ENCODE data around the gene ATXN1. TPM values are rescaled to one million over a fixed set of nuclear protein-coding genes. Genes with fewer than 3 reads are reported as not detected.

Gene ATXN1
- total and polyA plus RNA-seq, 2 of the 13 experiments (the other 11 are each of a cell fraction or from before 2014, with no cell fraction given), result 20.7 to 39.5 TPM

DNA sequence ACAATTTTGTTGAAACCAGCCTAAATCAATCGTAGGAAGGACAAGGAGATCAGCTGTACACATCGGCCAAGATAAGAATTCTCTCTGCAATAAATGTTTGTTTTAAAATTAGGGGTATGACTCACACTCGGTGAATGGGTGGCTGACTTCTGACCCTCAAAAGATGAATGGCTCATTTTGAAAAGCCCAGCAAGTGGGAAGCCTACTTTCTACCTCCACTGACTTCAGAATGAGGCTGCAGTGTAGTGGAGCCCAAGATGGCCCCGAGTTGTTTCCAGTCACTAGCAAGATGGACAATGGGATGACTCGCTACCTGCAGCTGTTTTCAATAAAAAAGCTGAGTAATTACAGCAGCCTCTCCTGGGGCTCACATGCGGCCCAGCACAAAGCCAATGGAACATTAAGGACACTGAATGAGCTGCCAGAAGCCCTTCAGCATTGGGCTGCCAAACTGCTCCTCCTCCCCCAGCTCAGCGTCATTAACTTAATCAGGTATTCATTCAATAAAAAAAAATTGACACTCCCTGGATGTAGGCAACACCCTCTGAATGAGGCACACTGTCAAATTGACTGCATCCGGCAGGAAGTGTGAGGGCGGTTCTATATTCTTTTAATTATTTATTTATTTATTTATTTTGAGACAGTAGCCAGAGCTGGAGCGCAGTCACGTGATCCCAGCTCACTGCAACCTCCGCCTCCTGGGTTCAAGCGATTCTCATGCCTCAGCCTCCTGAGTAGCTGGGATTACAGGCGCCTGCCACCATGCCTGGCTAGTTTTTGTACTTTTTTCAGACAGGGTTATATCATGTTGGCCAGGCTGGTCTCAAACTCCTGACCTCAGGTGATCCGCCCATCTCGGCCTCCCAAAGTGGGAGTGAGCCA, 415.6 kb downstream of the ATXN1 start (continued):
- TF ChIP-seq, protein P1, sequence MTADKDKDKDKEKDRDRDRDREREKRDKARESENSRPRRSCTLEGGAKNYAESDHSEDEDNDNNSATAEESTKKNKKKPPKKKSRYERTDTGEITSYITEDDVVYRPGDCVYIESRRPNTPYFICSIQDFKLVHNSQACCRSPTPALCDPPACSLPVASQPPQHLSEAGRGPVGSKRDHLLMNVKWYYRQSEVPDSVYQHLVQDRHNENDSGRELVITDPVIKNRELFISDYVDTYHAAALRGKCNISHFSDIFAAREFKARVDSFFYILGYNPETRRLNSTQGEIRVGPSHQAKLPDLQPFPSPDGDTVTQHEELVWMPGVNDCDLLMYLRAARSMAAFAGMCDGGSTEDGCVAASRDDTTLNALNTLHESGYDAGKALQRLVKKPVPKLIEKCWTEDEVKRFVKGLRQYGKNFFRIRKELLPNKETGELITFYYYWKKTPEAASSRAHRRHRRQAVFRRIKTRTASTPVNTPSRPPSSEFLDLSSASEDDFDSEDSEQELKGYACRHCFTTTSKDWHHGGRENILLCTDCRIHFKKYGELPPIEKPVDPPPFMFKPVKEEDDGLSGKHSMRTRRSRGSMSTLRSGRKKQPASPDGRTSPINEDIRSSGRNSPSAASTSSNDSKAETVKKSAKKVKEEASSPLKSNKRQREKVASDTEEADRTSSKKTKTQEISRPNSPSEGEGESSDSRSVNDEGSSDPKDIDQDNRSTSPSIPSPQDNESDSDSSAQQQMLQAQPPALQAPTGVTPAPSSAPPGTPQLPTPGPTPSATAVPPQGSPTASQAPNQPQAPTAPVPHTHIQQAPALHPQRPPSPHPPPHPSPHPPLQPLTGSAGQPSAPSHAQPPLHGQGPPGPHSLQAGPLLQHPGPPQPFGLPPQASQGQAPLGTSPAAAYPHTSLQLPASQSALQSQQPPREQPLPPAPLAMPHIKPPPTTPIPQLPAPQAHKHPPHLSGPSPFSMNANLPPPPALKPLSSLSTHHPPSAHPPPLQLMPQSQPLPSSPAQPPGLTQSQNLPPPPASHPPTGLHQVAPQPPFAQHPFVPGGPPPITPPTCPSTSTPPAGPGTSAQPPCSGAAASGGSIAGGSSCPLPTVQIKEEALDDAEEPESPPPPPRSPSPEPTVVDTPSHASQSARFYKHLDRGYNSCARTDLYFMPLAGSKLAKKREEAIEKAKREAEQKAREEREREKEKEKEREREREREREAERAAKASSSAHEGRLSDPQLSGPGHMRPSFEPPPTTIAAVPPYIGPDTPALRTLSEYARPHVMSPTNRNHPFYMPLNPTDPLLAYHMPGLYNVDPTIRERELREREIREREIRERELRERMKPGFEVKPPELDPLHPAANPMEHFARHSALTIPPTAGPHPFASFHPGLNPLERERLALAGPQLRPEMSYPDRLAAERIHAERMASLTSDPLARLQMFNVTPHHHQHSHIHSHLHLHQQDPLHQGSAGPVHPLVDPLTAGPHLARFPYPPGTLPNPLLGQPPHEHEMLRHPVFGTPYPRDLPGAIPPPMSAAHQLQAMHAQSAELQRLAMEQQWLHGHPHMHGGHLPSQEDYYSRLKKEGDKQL (CRISPR knock-in tag; IDR thresholded peaks at IDR 0.05; ENCODE audit: low read depth), result no peak
- no peak for TF ChIP-seq KLF11 (CRISPR knock-in tag; IDR thresholded peaks at IDR 0.05)
- 0 out of 2 replicates have a peak, but pooled peaks have one; percentile 7 for TF ChIP-seq FOXA3 (CRISPR knock-in tag; IDR thresholded peaks at IDR 0.05)
- TF ChIP-seq, protein P2, sequence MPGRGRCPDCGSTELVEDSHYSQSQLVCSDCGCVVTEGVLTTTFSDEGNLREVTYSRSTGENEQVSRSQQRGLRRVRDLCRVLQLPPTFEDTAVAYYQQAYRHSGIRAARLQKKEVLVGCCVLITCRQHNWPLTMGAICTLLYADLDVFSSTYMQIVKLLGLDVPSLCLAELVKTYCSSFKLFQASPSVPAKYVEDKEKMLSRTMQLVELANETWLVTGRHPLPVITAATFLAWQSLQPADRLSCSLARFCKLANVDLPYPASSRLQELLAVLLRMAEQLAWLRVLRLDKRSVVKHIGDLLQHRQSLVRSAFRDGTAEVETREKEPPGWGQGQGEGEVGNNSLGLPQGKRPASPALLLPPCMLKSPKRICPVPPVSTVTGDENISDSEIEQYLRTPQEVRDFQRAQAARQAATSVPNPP (CRISPR knock-in tag; IDR thresholded peaks at IDR 0.05), result no peak
- TF ChIP-seq ZNF343 (CRISPR knock-in tag; IDR thresholded peaks at IDR 0.05), result no peak
- no peak for TF ChIP-seq ZNF33B (CRISPR knock-in tag; IDR thresholded peaks at IDR 0.05)
- TF ChIP-seq ZBTB7A (CRISPR knock-in tag; IDR thresholded peaks at IDR 0.05), result no peak
- no peak for TF ChIP-seq MTF2 (CRISPR knock-in tag; IDR thresholded peaks at IDR 0.05; ENCODE audit: borderline replicate concordance)
- TF ChIP-seq, protein P3, sequence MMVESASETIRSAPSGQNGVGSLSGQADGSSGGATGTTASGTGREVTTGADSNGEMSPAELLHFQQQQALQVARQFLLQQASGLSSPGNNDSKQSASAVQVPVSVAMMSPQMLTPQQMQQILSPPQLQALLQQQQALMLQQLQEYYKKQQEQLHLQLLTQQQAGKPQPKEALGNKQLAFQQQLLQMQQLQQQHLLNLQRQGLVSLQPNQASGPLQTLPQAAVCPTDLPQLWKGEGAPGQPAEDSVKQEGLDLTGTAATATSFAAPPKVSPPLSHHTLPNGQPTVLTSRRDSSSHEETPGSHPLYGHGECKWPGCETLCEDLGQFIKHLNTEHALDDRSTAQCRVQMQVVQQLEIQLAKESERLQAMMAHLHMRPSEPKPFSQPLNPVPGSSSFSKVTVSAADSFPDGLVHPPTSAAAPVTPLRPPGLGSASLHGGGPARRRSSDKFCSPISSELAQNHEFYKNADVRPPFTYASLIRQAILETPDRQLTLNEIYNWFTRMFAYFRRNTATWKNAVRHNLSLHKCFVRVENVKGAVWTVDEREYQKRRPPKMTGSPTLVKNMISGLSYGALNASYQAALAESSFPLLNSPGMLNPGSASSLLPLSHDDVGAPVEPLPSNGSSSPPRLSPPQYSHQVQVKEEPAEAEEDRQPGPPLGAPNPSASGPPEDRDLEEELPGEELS (CRISPR knock-in tag; IDR thresholded peaks at IDR 0.05), result no peak
- no peak for TF ChIP-seq U2AF1 (optimal IDR thresholded peaks at IDR 0.05; ENCODE audit: low read depth, low read length)
- TF ChIP-seq DPF2 (CRISPR knock-in tag; IDR thresholded peaks at IDR 0.05; ENCODE audit: borderline replicate concordance, low read depth), result no peak
- TF ChIP-seq SSRP1 (CRISPR knock-in tag; IDR thresholded peaks at IDR 0.05), result no peak
- no peak for TF ChIP-seq PAF1 (CRISPR knock-in tag; IDR thresholded peaks at IDR 0.05)
- TF ChIP-seq, protein P4, sequence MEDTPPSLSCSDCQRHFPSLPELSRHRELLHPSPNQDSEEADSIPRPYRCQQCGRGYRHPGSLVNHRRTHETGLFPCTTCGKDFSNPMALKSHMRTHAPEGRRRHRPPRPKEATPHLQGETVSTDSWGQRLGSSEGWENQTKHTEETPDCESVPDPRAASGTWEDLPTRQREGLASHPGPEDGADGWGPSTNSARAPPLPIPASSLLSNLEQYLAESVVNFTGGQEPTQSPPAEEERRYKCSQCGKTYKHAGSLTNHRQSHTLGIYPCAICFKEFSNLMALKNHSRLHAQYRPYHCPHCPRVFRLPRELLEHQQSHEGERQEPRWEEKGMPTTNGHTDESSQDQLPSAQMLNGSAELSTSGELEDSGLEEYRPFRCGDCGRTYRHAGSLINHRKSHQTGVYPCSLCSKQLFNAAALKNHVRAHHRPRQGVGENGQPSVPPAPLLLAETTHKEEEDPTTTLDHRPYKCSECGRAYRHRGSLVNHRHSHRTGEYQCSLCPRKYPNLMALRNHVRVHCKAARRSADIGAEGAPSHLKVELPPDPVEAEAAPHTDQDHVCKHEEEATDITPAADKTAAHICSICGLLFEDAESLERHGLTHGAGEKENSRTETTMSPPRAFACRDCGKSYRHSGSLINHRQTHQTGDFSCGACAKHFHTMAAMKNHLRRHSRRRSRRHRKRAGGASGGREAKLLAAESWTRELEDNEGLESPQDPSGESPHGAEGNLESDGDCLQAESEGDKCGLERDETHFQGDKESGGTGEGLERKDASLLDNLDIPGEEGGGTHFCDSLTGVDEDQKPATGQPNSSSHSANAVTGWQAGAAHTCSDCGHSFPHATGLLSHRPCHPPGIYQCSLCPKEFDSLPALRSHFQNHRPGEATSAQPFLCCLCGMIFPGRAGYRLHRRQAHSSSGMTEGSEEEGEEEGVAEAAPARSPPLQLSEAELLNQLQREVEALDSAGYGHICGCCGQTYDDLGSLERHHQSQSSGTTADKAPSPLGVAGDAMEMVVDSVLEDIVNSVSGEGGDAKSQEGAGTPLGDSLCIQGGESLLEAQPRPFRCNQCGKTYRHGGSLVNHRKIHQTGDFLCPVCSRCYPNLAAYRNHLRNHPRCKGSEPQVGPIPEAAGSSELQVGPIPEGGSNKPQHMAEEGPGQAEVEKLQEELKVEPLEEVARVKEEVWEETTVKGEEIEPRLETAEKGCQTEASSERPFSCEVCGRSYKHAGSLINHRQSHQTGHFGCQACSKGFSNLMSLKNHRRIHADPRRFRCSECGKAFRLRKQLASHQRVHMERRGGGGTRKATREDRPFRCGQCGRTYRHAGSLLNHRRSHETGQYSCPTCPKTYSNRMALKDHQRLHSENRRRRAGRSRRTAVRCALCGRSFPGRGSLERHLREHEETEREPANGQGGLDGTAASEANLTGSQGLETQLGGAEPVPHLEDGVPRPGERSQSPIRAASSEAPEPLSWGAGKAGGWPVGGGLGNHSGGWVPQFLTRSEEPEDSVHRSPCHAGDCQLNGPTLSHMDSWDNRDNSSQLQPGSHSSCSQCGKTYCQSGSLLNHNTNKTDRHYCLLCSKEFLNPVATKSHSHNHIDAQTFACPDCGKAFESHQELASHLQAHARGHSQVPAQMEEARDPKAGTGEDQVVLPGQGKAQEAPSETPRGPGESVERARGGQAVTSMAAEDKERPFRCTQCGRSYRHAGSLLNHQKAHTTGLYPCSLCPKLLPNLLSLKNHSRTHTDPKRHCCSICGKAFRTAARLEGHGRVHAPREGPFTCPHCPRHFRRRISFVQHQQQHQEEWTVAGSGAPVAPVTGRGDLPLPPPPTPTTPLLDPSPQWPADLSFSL (CRISPR knock-in tag; IDR thresholded peaks at IDR 0.05), result no peak
